IMR-90 (cell line): ENCODE measurements around the gene AXIN1. TPM values are rescaled to one million over a fixed set of nuclear protein-coding genes. Genes with fewer than 3 reads are reported as not detected.

ENCODE experiments used
- ATAC-seq: fragments of 200-7000 bp; cut with Tn5 transposase; 2 replicates; pipeline ENCODE4 v1.9.1; 2020; ENCODE audit warnings: low read depth, mild to moderate bottlenecking, moderate library complexity
- BruUV-seq: library from RNA; stranded (reverse); fragments of 400-500 nt; replicated peaks from 2 replicates; lab custom pipeline; 2021; lab: Mats Ljungman, UMichigan
- CTCF ChIA-PET: fragments of 300-600 bp; formaldehyde crosslinking; extraction: SDS; loops from one replicate; lab custom pipeline; 2021; ENCODE audit warnings: antibody characterized with exemption; lab: Yijun Ruan, JAX
- POLR2A ChIA-PET: fragments of 300-600 bp; sonication (Branson Sonifier 250); formaldehyde crosslinking; loops from one replicate; lab custom pipeline; 2022; ENCODE audit warnings: antibody characterized with exemption; ENCODE audit not compliant: unreplicated experiment; lab: Charles Lee
- DNase-seq: peaks from one replicate; pipeline ENCODE4 v3.0.0; 2013
- H2AFZ ChIP-seq: replicated peaks from 2 replicates; pipeline ENCODE3; 2013; ENCODE audit warnings: low read length, mild to moderate bottlenecking; ENCODE audit not compliant: poor library complexity
- H2AK5ac ChIP-seq: 2 replicates; pipeline ENCODE4 v1.6.1; 2013; ENCODE audit warnings: low read depth, low read length, inconsistent platforms
- H2AK9ac ChIP-seq: replicated peaks from 2 replicates; pipeline ENCODE3; 2013; ENCODE audit warnings: mild to moderate bottlenecking, low read depth, low read length, moderate library complexity; ENCODE audit not compliant: poor library complexity
- H2BK120ac ChIP-seq: 2 replicates; pipeline ENCODE4 v1.6.1; 2013; ENCODE audit warnings: low read depth, low read length, inconsistent platforms
- H2BK15ac ChIP-seq: 3 replicates; pipeline ENCODE4 v1.6.1; 2013; ENCODE audit warnings: low read depth, low read length, inconsistent platforms
- H2BK20ac ChIP-seq: 2 replicates; pipeline ENCODE4 v1.6.1; 2013; ENCODE audit warnings: low read depth, mild to moderate bottlenecking, inconsistent platforms, low read length, moderate library complexity
- H2BK5ac ChIP-seq: 2 replicates; pipeline ENCODE4 v1.6.1; 2013; ENCODE audit warnings: mild to moderate bottlenecking, low read depth, low read length, inconsistent platforms; ENCODE audit not compliant: poor library complexity, severe bottlenecking
- H3K14ac ChIP-seq: replicated peaks from 2 replicates; pipeline ENCODE4 v1.6.1; 2013; ENCODE audit warnings: low read depth, low read length, inconsistent platforms
- H3K18ac ChIP-seq: 2 replicates; pipeline ENCODE4 v1.6.1; 2013; ENCODE audit warnings: low read depth, low read length, control low read depth
- H3K23ac ChIP-seq: 2 replicates; pipeline ENCODE4 v1.6.1; 2013; ENCODE audit warnings: low read depth, low read length, inconsistent platforms
- H3K27ac ChIP-seq: 2 replicates; pipeline ENCODE4 v1.5.1; 2013; ENCODE audit warnings: mild to moderate bottlenecking, control low read depth, low read length; ENCODE audit not compliant: insufficient read depth
- H3K27me3 ChIP-seq: 2 replicates; pipeline ENCODE4 v1.6.1; 2013; ENCODE audit warnings: low read length; ENCODE audit not compliant: control insufficient read depth, insufficient read depth
- H3K36me3 ChIP-seq: 2 replicates; pipeline ENCODE4 v1.6.1; 2013; ENCODE audit warnings: low read length, mixed read lengths; ENCODE audit not compliant: control insufficient read depth, insufficient read depth
- H3K4ac ChIP-seq: 2 replicates; pipeline ENCODE4 v1.6.1; 2013; ENCODE audit warnings: low read depth, low read length, inconsistent platforms
- H3K4me1 ChIP-seq: 2 replicates; pipeline ENCODE4 v1.6.1; 2013; ENCODE audit warnings: low read length, mixed read lengths; ENCODE audit not compliant: control insufficient read depth, insufficient read depth
- H3K4me2 ChIP-seq: 2 replicates; pipeline ENCODE4 v1.6.1; 2013; ENCODE audit warnings: low read depth, mild to moderate bottlenecking, control low read depth, low read length, moderate library complexity
- H3K4me3 ChIP-seq: 2 replicates; pipeline ENCODE4 v1.5.1; 2013; ENCODE audit warnings: low read depth, mild to moderate bottlenecking, control low read depth, low read length, moderate library complexity; ENCODE audit not compliant: insufficient read depth
- H3K56ac ChIP-seq: 2 replicates; pipeline ENCODE4 v1.6.1; 2013; ENCODE audit warnings: low read length, inconsistent platforms; ENCODE audit not compliant: insufficient read depth; ENCODE audit errors: extremely low read depth
- H3K79me1 ChIP-seq, 2 experiments: 2 replicates each; pipeline ENCODE4 v1.6.1; 2013; ENCODE audit warnings: low read length in 2 of 2, inconsistent platforms in 1 of 2, low read depth in 1 of 2
- H3K9ac ChIP-seq: 2 replicates; pipeline ENCODE4 v1.6.1; 2013; ENCODE audit warnings: low read depth, low read length, control low read depth
- H3K9me1 ChIP-seq: 2 replicates; pipeline ENCODE4 v1.6.1; 2013; ENCODE audit warnings: low read length, inconsistent platforms; ENCODE audit not compliant: insufficient read depth
- H3K9me3 ChIP-seq: 2 replicates; pipeline ENCODE4 v1.6.1; 2013; ENCODE audit warnings: low read length; ENCODE audit not compliant: control insufficient read depth, insufficient read depth
- H4K20me1 ChIP-seq: 2 replicates; pipeline ENCODE4 v1.6.1; 2013; ENCODE audit warnings: low read length, inconsistent platforms; ENCODE audit not compliant: insufficient read depth
- H4K5ac ChIP-seq: 2 replicates; pipeline ENCODE4 v1.6.1; 2013; ENCODE audit warnings: mild to moderate bottlenecking, low read depth, low read length, control low read depth
- H4K8ac ChIP-seq, 2 experiments: 2 replicates each; pipeline ENCODE4 v1.6.1; 2013; ENCODE audit warnings: low read depth in 2 of 2, low read length in 2 of 2, control low read depth in 1 of 2, inconsistent platforms in 1 of 2
- H4K91ac ChIP-seq: 2 replicates; pipeline ENCODE4 v1.6.1; 2013; ENCODE audit warnings: low read depth, low read length, inconsistent platforms; ENCODE audit not compliant: insufficient read depth
- BHLHE40 ChIP-seq: fragments of 150-350 bp; IDR thresholded peaks from 2 replicates; pipeline ENCODE4 v1.6.1; 2016; ENCODE audit warnings: mild to moderate bottlenecking, low read depth, low read length
- CTCF ChIP-seq: conservative IDR thresholded peaks from 2 replicates; pipeline ENCODE4 v1.5.1; 2012; ENCODE audit warnings: mild to moderate bottlenecking, low read depth, low read length, improper control_type of control experiment
- MAZ ChIP-seq: IDR thresholded peaks from 2 replicates; pipeline ENCODE4 v1.6.1; 2012; ENCODE audit warnings: low read depth, mild to moderate bottlenecking, low read length, improper control_type of control experiment, moderate library complexity, borderline replicate concordance
- MXI1 ChIP-seq: IDR thresholded peaks from 2 replicates; pipeline ENCODE4 v1.6.1; 2012; ENCODE audit warnings: low read depth, mild to moderate bottlenecking, low read length, moderate library complexity, borderline replicate concordance
- RAD21 ChIP-seq: IDR thresholded peaks from 2 replicates; pipeline ENCODE4 v1.6.1; 2012; ENCODE audit warnings: low read length, improper control_type of control experiment
- SMC3 ChIP-seq: fragments of 150-350 bp; IDR thresholded peaks from 2 replicates; pipeline ENCODE4 v1.6.1; 2016; ENCODE audit warnings: low read depth, mild to moderate bottlenecking, antibody characterized with exemption, low read length, moderate library complexity
- WGBS, 2 experiments: methylation state at CpG; one replicate each; pipeline versions ENCODE4 v1.1.5 to v1.1.7; 2013; ENCODE audit warnings: missing lambda C conversion rate in 2 of 2; ENCODE audit not compliant: insufficient read length in 1 of 2; ENCODE audit errors: extremely low coverage in 2 of 2; 5-methylcytosine and 5-hydroxymethylcytosine counted together
- dilution Hi-C: fragments of 300-500 bp; cut with HindIII; formaldehyde crosslinking; loops from one replicate; pipeline ENCODE4 v1.14.3; 2018; ENCODE audit warnings: low sequenced_read_pairs; ENCODE audit not compliant: unreplicated experiment
- in situ Hi-C: fragments of 300-500 bp; cut with MboI; formaldehyde crosslinking; loops from 3 replicates; pipeline ENCODE4 v1.14.3; 2019; ENCODE audit warnings: low sequenced_read_pairs, inconsistent platforms, mixed read lengths
- intact Hi-C: fragments of 100-400 bp; cut with micrococcal nuclease; formaldehyde crosslinking; loops from 2 replicates; pipeline ENCODE4 v1.10.0; 2022
- polyA plus RNA-seq, 3 experiments: library from polyadenylated mRNA; depleted of rRNA; stranded (reverse); fragments of >200 nt; gene quantifications; 2 replicates each; pipeline ENCODE4 v1.2.3, GENCODE V29; 2012; ENCODE audit warnings: low replicate concordance in 1 of 3
- total RNA-seq: library from RNA; depleted of rRNA; stranded (reverse); fragments of >200 nt; gene quantifications from 2 replicates; pipeline ENCODE4 v1.2.3, GENCODE V29; 2012

AXIN1 gene
- total and polyA plus RNA-seq, 2 of the 4 experiments (the other 2 are of a cell fraction): 10.9 to 14.2 TPM

GRCh38 chr16:361872-362701, 9.6 kb upstream of the AXIN1 start:
- Histone ChIP-seq H4K5ac (no peak overlapping the region), H3K18ac (no peak overlapping the region), H3K23ac (no peak overlapping the region), H3K9me3 (no peaks in the 10 kb centered on the region), H4K20me1 (no peaks in the 10 kb centered on the region), H3K4me2 (no peak overlapping the region), H2BK120ac (no peak overlapping the region), H3K9me1 (no peaks in the 10 kb centered on the region), H3K14ac (no peak overlapping the region), H3K27ac (no peak overlapping the region), H3K27me3 (no peaks in the 10 kb centered on the region), H3K36me3 (peaks cover 8% of the 10 kb centered on the region), H3K4me1 (no peaks in the 10 kb centered on the region), H2BK5ac (no peak overlapping the region), H3K9ac (no peak overlapping the region), H3K4ac (no peak overlapping the region), H2BK15ac (no peak overlapping the region), H2AK9ac (peak overlapping the region; percentile 68), H4K8ac (no peak overlapping the region), H2BK20ac (no peak overlapping the region), H2AK5ac (no peak overlapping the region), H3K4me3 (no peak overlapping the region), H3K79me1 (no peaks in the 10 kb centered on the region), H3K56ac (no peak overlapping the region), H4K91ac (no peak overlapping the region), H2AFZ (peak overlapping the region; percentile 79)
- 34% methylated on average over 21 of the region's 30 CpGs; no CpG with 5 or more reads in 1 of the 2 experiments for WGBS, 2 experiments
- peak; percentile 89 for TF ChIP-seq RAD21
- peak; percentile 32; the same call in 1 of the 2 replicates for TF ChIP-seq MAZ
- no peak for TF ChIP-seq BHLHE40
- no peak for TF ChIP-seq MXI1
- TF ChIP-seq CTCF: peak; percentile 77
- TF ChIP-seq SMC3: peak; percentile 49
- ChIA-PET POLR2A (no interaction called here), CTCF (interaction anchor here (0.5 to 2.2 kb wide), 10 partner anchors 9 to 265 kb away, joined by 3 to 10 read pairs (median 4); partner anchors contain the start of genes DECR2 and MRPL28)
- peak; percentile 84 for ATAC-seq
- DNase-seq: peak; percentile 61
- intact Hi-C loops: no loop called here
- dilution Hi-C loops: no loop called here
- in situ Hi-C loops: no loop called here
- BruUV-seq: no TSS peak
